ENCODE measurements around the gene ARF6.

ARF6 gene

DNA sequence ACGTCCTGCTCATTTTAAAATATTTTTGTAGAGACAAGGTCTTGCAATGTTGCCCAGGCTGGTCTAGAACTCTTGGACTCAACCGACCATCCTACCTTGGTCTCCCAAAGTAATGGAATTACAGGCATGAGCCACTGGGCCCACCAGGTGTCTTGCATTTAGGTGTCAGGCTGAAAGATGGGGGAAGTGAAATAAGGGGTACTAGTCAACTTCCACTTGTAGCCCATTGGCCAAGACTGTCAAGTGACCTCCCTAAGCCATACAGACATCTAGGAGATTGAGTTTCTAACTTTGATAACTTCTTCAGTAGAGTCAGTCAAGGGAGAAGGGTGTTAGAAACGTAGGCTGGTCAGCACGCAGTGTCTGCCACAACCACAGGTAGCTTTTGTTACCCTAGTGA, 32.0 kb downstream of the ARF6 start:
- Histone ChIP-seq H3K4me3 (replicated peaks; ENCODE audit: low read depth, low read length) (no peak overlapping the region), H3K36me3 (ENCODE audit: control insufficient read depth, insufficient read depth, low read length) (no peaks in the 10 kb centered on the region), H3K27me3 (replicated peaks; ENCODE audit: control insufficient read depth, insufficient read depth, low read length) (no peaks in the 10 kb centered on the region)
- TF ChIP-seq, protein P1, sequence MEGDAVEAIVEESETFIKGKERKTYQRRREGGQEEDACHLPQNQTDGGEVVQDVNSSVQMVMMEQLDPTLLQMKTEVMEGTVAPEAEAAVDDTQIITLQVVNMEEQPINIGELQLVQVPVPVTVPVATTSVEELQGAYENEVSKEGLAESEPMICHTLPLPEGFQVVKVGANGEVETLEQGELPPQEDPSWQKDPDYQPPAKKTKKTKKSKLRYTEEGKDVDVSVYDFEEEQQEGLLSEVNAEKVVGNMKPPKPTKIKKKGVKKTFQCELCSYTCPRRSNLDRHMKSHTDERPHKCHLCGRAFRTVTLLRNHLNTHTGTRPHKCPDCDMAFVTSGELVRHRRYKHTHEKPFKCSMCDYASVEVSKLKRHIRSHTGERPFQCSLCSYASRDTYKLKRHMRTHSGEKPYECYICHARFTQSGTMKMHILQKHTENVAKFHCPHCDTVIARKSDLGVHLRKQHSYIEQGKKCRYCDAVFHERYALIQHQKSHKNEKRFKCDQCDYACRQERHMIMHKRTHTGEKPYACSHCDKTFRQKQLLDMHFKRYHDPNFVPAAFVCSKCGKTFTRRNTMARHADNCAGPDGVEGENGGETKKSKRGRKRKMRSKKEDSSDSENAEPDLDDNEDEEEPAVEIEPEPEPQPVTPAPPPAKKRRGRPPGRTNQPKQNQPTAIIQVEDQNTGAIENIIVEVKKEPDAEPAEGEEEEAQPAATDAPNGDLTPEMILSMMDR (IDR thresholded peaks at IDR 0.05; ENCODE audit: insufficient read depth, low read length, poor library complexity, severe bottlenecking): no peak
- no peak for DNase-seq (ENCODE audit: extremely low read depth, insufficient read length)

DNA sequence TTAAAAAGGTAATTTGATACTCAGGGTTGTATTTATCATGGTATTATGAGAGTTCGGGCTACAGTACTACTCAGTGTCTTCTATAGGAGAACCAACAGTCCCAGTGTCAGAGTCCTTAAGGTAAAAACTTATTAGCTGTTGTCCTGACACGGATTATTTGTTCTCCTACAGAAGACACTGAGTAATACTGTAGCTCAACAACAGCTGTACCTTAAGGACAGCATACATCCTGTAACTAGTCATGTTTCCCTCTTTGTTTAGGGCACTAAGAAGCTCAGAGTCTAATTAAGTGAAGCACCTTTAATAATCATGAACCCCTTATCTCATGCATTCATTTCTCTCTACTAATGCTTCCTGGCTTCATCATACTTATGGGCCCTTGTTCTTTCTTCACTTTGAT, 33.9 kb downstream of the ARF6 start:
- no peak overlapping the region for H3K4me3 ChIP-seq (replicated peaks; ENCODE audit: low read depth, low read length)
- no peaks in the 10 kb centered on the region for H3K36me3 ChIP-seq (ENCODE audit: control insufficient read depth, insufficient read depth, low read length)
- TF ChIP-seq, protein P1 (IDR thresholded peaks at IDR 0.05; ENCODE audit: insufficient read depth, low read length, poor library complexity, severe bottlenecking): no peak
- no peak for DNase-seq (ENCODE audit: extremely low read depth, insufficient read length)
- no peaks in the 10 kb centered on the region for H3K27me3 ChIP-seq (replicated peaks; ENCODE audit: control insufficient read depth, insufficient read depth, low read length)

GRCh38 chr14:49928015-49928414, 35.1 kb downstream of the ARF6 start:
- H3K4me3 ChIP-seq (replicated peaks; ENCODE audit: low read depth, low read length): no peak overlapping the region
- TF ChIP-seq, protein P1 (IDR thresholded peaks at IDR 0.05; ENCODE audit: insufficient read depth, low read length, poor library complexity, severe bottlenecking): no peak

GRCh38 chr14:49930720-49931119, 37.8 kb downstream of the ARF6 start:
- Histone ChIP-seq H3K4me3 (replicated peaks; ENCODE audit: low read depth, low read length) (no peak overlapping the region), H3K36me3 (ENCODE audit: control insufficient read depth, insufficient read depth, low read length) (no peaks in the 10 kb centered on the region), H3K27me3 (replicated peaks; ENCODE audit: control insufficient read depth, insufficient read depth, low read length) (no peaks in the 10 kb centered on the region)
- TF ChIP-seq, protein P1 (IDR thresholded peaks at IDR 0.05; ENCODE audit: insufficient read depth, low read length, poor library complexity, severe bottlenecking): no peak
- peak; percentile 13 for DNase-seq (ENCODE audit: extremely low read depth, insufficient read length)

More at GRCh38 chr14:49928015-49928414, 35.1 kb downstream of the ARF6 start:
- Histone ChIP-seq H3K27me3 (replicated peaks; ENCODE audit: control insufficient read depth, insufficient read depth, low read length) (no peaks in the 10 kb centered on the region), H3K36me3 (ENCODE audit: control insufficient read depth, insufficient read depth, low read length) (no peaks in the 10 kb centered on the region)
- no peak for DNase-seq (ENCODE audit: extremely low read depth, insufficient read length)

DNA sequence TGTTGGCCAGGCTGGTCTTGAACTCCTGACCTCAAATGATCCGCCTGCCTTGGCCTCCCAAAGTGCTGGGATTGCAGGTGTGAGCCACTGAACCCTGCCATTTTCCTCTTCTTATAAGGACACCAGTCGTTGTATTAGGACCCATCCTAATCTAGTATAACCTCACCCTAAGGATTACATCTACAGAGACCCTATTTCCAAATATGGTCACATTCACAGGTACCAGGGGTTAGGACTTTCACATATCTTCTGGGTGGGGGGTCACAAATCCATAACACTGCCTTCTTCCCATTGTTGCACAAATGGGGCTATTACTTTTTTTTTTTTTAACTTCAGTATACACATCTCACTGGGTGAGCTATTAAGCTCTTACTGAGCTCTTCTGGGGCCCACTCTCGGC, 38.6 kb downstream of the ARF6 start:
- no peak overlapping the region for H3K4me3 ChIP-seq (replicated peaks; ENCODE audit: low read depth, low read length)
- no peaks in the 10 kb centered on the region for H3K36me3 ChIP-seq (ENCODE audit: control insufficient read depth, insufficient read depth, low read length)
- TF ChIP-seq, protein P1 (IDR thresholded peaks at IDR 0.05; ENCODE audit: insufficient read depth, low read length, poor library complexity, severe bottlenecking): no peak
- H3K27me3 ChIP-seq (replicated peaks; ENCODE audit: control insufficient read depth, insufficient read depth, low read length): no peaks in the 10 kb centered on the region
- no peak for DNase-seq (ENCODE audit: extremely low read depth, insufficient read length)

- TF ChIP-seq, protein P1 (IDR thresholded peaks at IDR 0.05; ENCODE audit: insufficient read depth, low read length, poor library complexity, severe bottlenecking): no peak
- DNase-seq (ENCODE audit: extremely low read depth, insufficient read length): no peak
- no peaks in the 10 kb centered on the region for H3K27me3 ChIP-seq (replicated peaks; ENCODE audit: control insufficient read depth, insufficient read depth, low read length)
- no peaks in the 10 kb centered on the region for H3K36me3 ChIP-seq (ENCODE audit: control insufficient read depth, insufficient read depth, low read length)
- H3K4me3 ChIP-seq (replicated peaks; ENCODE audit: low read depth, low read length): no peak overlapping the region
Measured at GRCh38 chr14:49933128-49933527, 40.2 kb downstream of the ARF6 start.
